Measurements from ENCODE around the gene CHST7. TPM values are rescaled to one million over a fixed set of nuclear protein-coding genes. Genes with fewer than 3 reads are reported as not detected.

CHST7 gene
- total and polyA plus RNA-seq, 2 of the 13 experiments (the other 11 are each of a cell fraction or from before 2014, with no cell fraction given): 2.4 to 5.2 TPM

DNA sequence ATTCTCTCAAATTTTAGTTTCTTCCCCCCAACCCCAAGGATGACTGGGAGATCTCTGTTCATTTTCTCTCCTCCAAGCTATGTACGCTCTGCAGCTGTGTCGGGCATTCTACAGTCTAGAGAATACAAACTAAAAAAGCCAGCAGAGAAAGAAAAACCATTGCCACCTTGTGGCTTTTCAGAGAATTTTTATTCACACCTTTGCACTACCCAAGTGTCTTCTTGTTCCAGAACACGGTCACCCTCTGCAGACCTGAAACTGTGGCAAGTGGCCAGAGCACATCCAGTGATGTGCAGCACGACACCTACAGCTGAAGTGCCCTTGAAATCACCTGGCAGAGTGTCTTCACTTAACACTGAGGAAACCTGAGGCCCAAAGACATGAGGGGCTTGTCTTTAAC is 68.6 kb downstream of the CHST7 start:
- intact Hi-C loops (cut with micrococcal nuclease; ENCODE audit: unreplicated experiment) (loop anchor here (5.0 kb wide), 1 partner anchor 70 kb away; the partner anchor contains the start of gene CHST7), in situ Hi-C loops (cut with HindIII; ENCODE audit: extremely low pct_ligation_motif_present, low pct_unique_long_range_greater_than_20kb) (no loop called here)
- no peaks in the 10 kb centered on the region for H4K20me1 ChIP-seq (ENCODE audit: insufficient read depth, low read length)
- H3K36me3 ChIP-seq (replicated peaks in 1 of 2; ENCODE audit: control insufficient read depth in 1 of 2, insufficient read depth in 2 of 2, low read length in 2 of 2): no peaks in the 10 kb centered on the region
- H3K4me2 ChIP-seq (ENCODE audit: low read depth, low read length): no peak overlapping the region
- H3K9me3 ChIP-seq (ENCODE audit: low read length): no peaks in the 10 kb centered on the region
- ChIA-PET CTCF (ENCODE audit: low intra/inter-chr PET ratio, low total read pairs) (no interaction called here), POLR2A (no interaction called here)
- DNase-seq (ENCODE audit: low spot score) (peak; percentile 11), ATAC-seq (peak; percentile 72), FAIRE-seq (no peak)
- H3K4me1 ChIP-seq (ENCODE audit: insufficient read depth, low read length): no peaks in the 10 kb centered on the region
- H3K27ac ChIP-seq (ENCODE audit: extremely low read length, insufficient read depth, low read length): no peak overlapping the region
- 71% methylated on average over 4 of the region's 4 CpGs for WGBS (ENCODE audit: low lambda C conversion rate)
- H3K27me3 ChIP-seq (ENCODE audit: control insufficient read depth in 1 of 2, insufficient read depth in 2 of 2, low read length in 2 of 2): no peaks in the 10 kb centered on the region
- no peak overlapping the region for H3K4me3 ChIP-seq (replicated peaks in 1 of 3; ENCODE audit: insufficient read depth in 1 of 3, low read depth in 2 of 3, low read length in 3 of 3)
- no peak overlapping the region for H3K9ac ChIP-seq (ENCODE audit: insufficient read depth, low read depth, low read length)
- no peak overlapping the region for H2AFZ ChIP-seq (ENCODE audit: low read length)
- BruUV-seq (replicated peaks): no TSS peak
- TF ChIP-seq NR2C2 (CRISPR knock-in tag; IDR thresholded peaks at IDR 0.05; ENCODE audit: borderline replicate concordance) (no peak), SMC3 (IDR thresholded peaks at IDR 0.05; ENCODE audit: low read length) (peak; percentile 13; the same call in 1 of the 2 replicates), TBX2 (CRISPR knock-in tag; IDR thresholded peaks at IDR 0.05; ENCODE audit: borderline replicate concordance) (peak; percentile 78; the same call in 1 of the 2 replicates), STAG1 (CRISPR knock-in tag; IDR thresholded peaks at IDR 0.05) (peak; percentile 37; the same call in 1 of the 2 replicates), TBX3 (IDR thresholded peaks at IDR 0.05; ENCODE audit: borderline replicate concordance) (peak; percentile 92), SPEN (CRISPR knock-in tag; IDR thresholded peaks at IDR 0.05; ENCODE audit: low read depth) (no peak)
- no peaks in the 10 kb centered on the region for H3K79me2 ChIP-seq (ENCODE audit: insufficient read depth, low read length)

DNA sequence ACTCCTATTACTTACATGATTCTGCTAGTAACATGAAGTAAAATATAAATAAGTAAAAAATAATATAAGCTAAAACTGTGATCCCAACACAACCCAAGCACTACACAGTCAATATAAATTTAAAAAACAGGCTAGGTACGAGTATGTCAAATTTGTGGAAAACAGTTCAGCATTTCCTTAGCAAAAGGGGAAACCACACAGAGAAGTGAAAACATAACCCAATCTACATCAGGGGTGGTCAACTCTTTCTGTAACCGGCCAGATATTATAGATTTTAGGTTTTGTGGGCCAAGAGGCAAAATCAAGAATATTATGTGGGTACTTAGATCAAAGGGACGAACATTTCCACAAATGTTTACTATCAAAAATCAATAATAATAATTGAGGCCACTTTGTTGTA is 70.1 kb downstream of the CHST7 start:
- Histone ChIP-seq H3K27me3 (ENCODE audit: control insufficient read depth in 1 of 2, insufficient read depth in 2 of 2, low read length in 2 of 2) (no peaks in the 10 kb centered on the region), H3K9me3 (ENCODE audit: low read length) (no peaks in the 10 kb centered on the region), H3K9ac (ENCODE audit: insufficient read depth, low read depth, low read length) (no peak overlapping the region), H3K4me2 (ENCODE audit: low read depth, low read length) (no peak overlapping the region), H3K4me1 (ENCODE audit: insufficient read depth, low read length) (no peaks in the 10 kb centered on the region), H3K79me2 (ENCODE audit: insufficient read depth, low read length) (no peaks in the 10 kb centered on the region), H3K4me3 (replicated peaks in 1 of 3; ENCODE audit: insufficient read depth in 1 of 3, low read depth in 2 of 3, low read length in 3 of 3) (no peak overlapping the region), H3K36me3 (replicated peaks in 1 of 2; ENCODE audit: control insufficient read depth in 1 of 2, insufficient read depth in 2 of 2, low read length in 2 of 2) (no peaks in the 10 kb centered on the region), H3K27ac (ENCODE audit: extremely low read length, insufficient read depth, low read length) (no peak overlapping the region), H2AFZ (ENCODE audit: low read length) (no peak overlapping the region), H4K20me1 (ENCODE audit: insufficient read depth, low read length) (no peaks in the 10 kb centered on the region)
- DNase-seq (ENCODE audit: low spot score) (no peak), ATAC-seq (no peak), FAIRE-seq (no peak)
- in situ Hi-C loops (cut with HindIII; ENCODE audit: extremely low pct_ligation_motif_present, low pct_unique_long_range_greater_than_20kb): no loop called here
- BruUV-seq (replicated peaks): no TSS peak
- CTCF ChIA-PET (ENCODE audit: low intra/inter-chr PET ratio, low total read pairs): no interaction called here
- POLR2A ChIA-PET: no interaction called here
- WGBS (ENCODE audit: low lambda C conversion rate): 85% methylated on average over 3 of the region's 3 CpGs
- intact Hi-C loops (cut with micrococcal nuclease; ENCODE audit: unreplicated experiment): loop anchor here (5.0 kb wide), 1 partner anchor 71 kb away; the partner anchor contains the start of gene CHST7
- TF ChIP-seq GABPA (IDR thresholded peaks at IDR 0.05; ENCODE audit: low read depth, low read length) (no peak), GABPA (CRISPR knock-in tag; IDR thresholded peaks at IDR 0.05; ENCODE audit: low read depth) (no peak), ZBTB21 (CRISPR knock-in tag; IDR thresholded peaks at IDR 0.05) (no peak), ZNF709 (CRISPR knock-in tag; IDR thresholded peaks at IDR 0.05) (no peak), ZNF160 (CRISPR knock-in tag; IDR thresholded peaks at IDR 0.05) (no peak), MIER3 (CRISPR knock-in tag; IDR thresholded peaks at IDR 0.05; ENCODE audit: borderline replicate concordance) (no peak), CBX1 (IDR thresholded peaks at IDR 0.05; ENCODE audit: low read depth) (no peak), ZNF496 (CRISPR knock-in tag; IDR thresholded peaks at IDR 0.05; ENCODE audit: insufficient replicate concordance) (no peak), PHF21A (CRISPR knock-in tag; IDR thresholded peaks at IDR 0.05) (no peak)
- TF ChIP-seq, protein P1, sequence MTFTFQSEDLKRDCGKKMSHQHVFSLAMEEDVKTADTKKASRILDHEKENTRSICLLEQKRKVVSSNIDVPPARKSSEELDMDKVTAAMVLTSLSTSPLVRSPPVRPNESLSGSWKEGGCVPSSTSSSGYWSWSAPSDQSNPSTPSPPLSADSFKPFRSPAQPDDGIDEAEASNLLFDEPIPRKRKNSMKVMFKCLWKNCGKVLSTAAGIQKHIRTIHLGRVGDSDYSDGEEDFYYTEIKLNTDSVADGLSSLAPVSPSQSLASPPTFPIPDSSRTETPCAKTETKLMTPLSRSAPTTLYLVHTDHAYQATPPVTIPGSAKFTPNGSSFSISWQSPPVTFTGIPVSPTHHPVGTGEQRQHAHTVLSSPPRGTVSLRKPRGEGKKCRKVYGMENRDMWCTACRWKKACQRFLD (CRISPR knock-in tag; IDR thresholded peaks at IDR 0.05; ENCODE audit: borderline replicate concordance): no peak

Data from HepG2 (cell line).